ENCODE results near the gene LYST.
"Not testable (repeated sequence)": the region's sequence is repeated elsewhere in the genome, so short reads cannot be mapped to it uniquely, and the experiment has no call there.

LYST gene

DNA sequence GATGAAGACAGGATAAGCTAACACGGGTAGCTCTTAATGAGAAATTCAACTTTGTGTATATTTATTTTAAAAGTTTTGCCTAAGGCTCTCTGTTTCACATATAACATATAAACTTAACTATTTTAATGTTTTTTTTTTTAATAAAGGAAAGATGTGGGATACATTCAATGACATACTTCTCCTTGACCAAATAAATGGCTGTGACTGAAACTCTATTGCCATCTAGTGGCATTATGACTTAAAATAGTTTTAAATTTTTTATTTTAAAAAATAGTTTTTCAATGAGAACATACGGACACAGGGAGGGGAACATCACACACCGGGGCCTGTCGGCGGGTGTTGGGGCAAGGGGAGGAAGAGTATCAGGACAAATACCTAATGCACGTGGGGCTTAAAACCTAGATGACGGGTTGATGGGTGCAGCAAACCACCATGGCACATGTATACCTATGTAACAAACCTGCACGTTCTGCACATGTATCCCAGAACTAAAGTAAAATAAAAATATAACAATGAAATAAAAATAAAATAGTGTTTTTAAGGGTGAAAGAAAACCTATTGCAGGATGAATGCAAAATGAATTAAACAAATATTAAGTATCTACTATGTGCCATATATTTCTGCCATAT lies 83.4 kb downstream of the LYST start:
- peak; percentile 29 for DNase-seq (ENCODE audit: low read depth, low spot score)
- H3K4me3 ChIP-seq (ENCODE audit: low read length): no peak overlapping the region

DNA sequence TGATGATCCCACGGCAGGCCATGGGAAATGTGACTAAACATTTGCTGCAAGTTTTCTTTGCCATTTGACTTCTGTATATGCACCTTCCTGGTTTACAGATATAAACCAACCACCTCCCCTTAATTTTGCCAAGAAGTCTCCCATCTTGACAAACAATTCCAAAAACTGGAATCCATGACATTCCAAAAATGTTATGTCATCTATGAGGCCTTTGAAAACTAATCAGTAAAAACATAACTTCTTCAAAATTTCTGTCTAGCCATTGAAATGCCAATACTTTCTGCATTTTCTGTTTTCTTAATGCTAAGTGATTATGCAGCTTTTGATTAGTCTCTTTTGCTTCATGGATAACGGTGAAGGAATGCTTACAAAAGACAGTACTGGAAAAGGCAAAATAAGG lies 84.1 kb downstream of the LYST start:
- H3K4me3 ChIP-seq (ENCODE audit: low read length): no peak overlapping the region
- DNase-seq (ENCODE audit: low read depth, low spot score): no peak

DNA sequence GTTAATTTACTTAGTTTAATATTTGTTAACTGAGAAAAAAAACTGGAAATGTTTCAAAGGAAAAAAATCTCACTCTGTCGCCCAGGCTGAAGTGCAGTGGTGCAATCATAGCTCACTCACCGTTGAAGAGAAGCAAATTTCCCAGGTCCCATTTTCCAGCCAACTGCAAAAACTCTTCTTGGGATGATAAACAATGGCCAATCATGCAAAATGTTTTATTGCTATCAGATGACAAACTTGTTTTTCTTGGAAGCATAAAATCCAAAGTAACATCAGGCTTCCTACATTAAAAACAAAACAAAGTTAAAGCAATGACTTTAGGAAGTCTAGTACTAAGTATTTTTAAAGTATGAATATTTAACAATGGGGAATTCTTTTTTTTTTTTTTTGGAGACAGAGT lies 84.9 kb downstream of the LYST start:
- no peak for DNase-seq (ENCODE audit: low read depth, low spot score)
- H3K4me3 ChIP-seq (ENCODE audit: low read length): no peak overlapping the region

DNA sequence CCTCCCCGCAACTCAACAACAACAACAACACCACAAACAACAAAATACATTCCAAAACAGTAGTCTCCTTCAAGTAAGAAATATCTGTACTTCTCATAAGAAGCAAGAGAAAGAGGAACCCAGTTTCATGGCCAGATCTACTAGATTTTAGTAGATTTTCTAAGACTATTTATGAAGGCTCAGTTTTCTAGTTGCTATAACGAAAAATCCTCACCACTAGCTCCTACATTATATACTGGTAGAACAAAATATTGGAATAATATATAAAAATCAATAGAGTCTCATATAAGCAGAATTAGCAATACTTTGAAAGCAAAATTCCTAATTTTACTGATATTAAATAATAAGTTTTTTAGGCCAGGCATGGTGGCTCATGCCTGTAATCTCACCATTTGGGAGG lies 86.9 kb downstream of the LYST start:
- no peak overlapping the region for H3K4me3 ChIP-seq (ENCODE audit: low read length)
- no peak for DNase-seq (ENCODE audit: low read depth, low spot score)

DNA sequence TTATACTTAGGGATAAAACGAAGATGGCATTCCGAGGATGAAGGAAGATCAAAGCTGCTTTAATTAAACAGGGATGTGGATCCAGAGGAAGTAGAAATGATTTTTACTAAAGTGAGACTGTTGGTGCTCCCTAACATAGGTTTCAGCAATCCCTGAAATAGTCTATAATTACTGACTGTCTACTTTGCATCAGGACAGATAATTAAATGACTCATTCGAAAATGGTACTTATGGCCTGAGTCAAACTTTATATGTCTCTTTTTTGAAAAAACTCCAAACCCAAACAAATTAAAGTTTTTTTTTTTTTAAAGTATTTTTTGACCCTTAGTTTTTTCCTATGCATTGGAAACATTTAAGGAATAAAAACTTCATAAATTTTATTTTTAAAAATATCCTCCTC lies 90.3 kb downstream of the LYST start:
- DNase-seq (ENCODE audit: low read depth, low spot score): no peak
- no peak overlapping the region for H3K4me3 ChIP-seq (ENCODE audit: low read length)

DNA sequence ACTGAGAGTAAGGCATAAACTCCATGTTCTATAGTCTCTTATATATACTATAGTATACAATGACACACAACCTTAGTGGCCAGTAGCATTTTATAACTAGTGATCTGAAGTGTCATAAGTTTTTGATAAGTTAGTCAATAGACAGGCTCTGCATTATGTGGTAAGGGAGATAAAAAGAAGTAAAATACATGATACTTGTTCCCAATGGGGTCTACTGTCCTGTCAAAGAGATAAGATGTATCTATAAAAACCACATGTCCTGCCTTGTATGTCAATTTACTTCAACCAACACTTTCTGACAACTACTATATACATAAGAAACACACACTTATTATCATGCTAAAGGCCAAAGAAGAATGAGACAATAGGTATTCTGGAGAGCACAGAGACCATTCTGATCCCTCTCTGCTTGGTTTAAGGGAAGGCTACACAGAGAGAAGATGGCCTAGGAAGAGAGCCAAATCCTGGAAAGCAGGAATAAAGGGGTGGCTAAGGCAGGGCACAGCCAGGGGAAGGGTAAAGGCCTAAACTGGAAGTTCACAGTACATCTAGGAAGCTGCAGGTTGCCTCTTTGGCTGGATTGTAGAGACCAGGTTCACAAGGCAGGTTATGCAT lies 91.4 kb downstream of the LYST start:
- H3K4me3 ChIP-seq (ENCODE audit: low read length): no peak overlapping the region
- no peak for DNase-seq (ENCODE audit: low read depth, low spot score)

DNA sequence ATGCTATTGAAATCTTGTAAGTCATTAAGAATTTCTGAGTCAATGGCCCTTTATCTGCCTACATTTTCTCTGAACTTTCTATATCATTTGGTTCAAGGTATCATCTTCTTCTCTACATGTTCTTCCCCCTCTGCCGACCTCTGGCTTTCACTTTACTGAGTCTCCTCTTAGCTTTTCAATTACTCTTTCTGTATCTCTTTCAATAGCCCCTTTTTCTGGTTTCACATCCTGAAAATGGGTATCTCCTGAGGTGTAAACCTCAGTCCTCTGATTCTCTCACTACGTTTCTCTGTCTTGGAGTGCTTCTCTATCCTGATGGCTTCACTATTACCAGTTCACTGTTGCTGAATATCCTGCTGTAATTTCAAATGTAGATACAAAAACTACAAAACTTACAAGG lies 98.9 kb downstream of the LYST start:
- no peak for DNase-seq (ENCODE audit: low read depth, low spot score)
- H3K4me3 ChIP-seq (ENCODE audit: low read length): no peak overlapping the region

DNA sequence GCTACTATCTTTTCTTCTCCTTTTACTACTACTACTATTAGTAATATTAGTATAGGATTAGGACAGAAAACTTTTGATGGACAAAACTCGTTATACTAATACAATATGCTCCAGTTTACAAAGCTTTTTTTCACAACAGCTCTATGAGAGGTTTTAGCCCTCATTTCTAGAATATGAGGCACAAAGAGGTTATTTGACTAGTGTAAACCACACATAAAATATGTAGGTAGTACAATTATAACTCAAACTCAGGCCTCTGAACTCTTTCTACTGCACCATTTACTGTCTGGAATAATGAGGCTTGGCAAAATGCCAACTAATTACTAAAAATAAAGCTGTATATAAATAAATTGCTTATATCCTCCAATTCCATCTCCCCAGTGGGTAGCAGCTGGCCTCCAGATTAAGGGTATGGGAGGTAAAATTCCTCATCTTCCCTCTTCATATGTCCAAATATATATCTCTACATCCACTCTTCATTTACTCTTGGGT lies 99.9 kb downstream of the LYST start:
- DNase-seq (ENCODE audit: low read depth, low spot score): no peak

DNA sequence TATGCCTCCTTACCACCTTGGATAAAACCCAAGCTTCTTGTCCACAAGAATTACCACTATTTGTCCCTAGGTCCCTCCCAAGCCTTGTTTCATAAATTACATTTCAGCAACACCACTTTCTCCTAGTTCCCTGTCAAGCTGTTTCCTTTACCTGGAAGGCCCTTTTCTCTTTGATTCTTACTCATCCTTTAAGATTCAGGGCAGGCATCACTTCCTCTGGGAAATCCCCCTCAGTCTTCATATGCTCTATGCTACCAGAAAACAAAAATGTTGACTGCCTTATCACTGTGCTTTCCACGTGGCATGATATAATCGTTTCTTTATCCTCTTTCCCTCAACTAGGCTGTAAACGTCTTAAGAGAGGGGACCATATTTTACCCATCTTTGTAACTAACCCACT lies 102.7 kb downstream of the LYST start:
- DNase-seq (ENCODE audit: low read depth, low spot score): no peak
- H3K4me3 ChIP-seq (ENCODE audit: low read length): no peak overlapping the region

More for the DNA sequence above, 99.9 kb downstream of the LYST start:
- H3K4me3 ChIP-seq (ENCODE audit: low read length): no peak overlapping the region

DNA sequence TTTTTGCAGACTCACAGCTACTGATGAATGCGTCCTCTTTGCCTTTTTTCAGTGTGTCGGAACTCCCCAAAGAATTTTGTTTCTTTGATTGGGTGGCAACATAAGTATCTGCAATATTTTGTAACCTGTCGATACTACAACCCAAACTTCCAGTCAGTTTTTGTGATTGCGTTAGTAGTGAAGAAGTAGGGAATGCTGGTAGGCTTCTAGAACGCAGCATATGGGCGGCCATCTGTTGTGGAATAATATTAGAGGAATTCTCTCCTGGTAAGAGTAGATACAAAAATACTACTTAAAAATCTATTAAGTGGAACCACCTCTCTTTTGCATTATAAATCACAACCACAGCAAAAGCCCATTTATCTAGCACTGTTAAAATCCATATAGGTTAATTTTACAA lies 107.4 kb downstream of the LYST start:
- no peak for DNase-seq (ENCODE audit: low read depth, low spot score)
- H3K4me3 ChIP-seq (ENCODE audit: low read length): no peak overlapping the region

DNA sequence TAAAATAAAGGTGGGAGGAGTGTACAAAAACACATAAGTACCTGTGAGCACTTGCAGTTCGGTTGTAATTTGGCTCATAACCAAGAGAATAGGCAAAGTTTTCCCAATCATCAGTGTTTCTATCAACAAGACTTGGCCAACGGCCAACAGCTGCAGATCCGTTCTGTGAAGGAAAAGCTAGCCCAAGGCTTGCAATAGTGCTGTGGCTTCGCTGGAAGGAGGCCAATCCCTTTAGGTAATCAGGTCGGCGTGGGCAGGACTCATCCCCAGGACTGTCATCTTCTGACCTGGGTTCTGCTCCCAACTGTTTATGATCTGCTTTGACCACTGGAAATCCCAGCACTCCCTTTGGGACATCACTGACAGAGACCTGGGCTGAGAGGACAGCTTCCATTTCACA lies 107.8 kb downstream of the LYST start:
- no peak overlapping the region for H3K4me3 ChIP-seq (ENCODE audit: low read length)
- no peak for DNase-seq (ENCODE audit: low read depth, low spot score)

DNA sequence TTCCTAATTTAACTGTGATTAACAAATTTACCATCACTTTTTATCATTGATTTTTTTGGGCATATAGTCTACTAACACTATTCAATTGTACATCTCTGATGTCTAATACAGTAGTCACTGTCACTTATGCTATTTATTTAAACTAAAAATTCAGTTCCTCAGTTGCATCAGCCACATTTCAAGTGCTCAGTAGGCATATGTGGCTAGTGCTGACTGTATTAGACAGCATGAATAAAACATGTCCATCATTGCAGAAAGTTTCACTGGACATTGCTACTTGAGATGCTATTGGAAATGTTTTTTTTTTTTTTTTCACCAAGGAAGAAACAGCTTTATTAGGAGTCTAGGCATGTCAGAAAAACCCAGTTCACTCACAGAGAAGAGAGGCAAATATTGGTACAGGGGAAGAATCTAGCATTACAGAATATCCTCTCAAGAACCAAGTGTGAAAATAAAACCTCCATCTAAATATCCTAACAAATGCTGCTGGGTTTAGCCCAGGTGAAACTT lies 109.1 kb downstream of the LYST start:
- H3K4me3 ChIP-seq (ENCODE audit: low read length): no peak overlapping the region
- no peak for DNase-seq (ENCODE audit: low read depth, low spot score)

DNA sequence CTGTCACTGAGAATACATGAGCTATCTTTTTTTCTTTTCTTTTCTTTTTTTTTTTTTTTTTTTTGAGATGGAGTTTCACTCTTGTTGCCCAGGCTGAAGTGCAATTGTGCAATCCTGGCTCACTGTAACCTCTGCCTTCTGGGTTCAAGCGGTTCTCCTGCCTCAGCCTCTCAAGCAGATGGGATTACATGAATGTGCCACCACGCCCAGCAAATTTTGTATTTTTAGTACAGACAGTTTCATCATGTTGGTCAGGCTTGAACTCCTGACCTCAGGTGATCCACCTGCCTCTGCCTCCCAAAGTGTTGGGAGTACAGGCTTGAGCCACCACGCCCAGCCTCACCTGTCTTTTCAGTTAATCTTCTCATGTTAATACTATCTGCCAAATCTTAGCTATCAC lies 112.5 kb downstream of the LYST start:
- DNase-seq (ENCODE audit: low read depth, low spot score); H3K4me3 ChIP-seq (ENCODE audit: low read length): not testable (repeated sequence)

DNA sequence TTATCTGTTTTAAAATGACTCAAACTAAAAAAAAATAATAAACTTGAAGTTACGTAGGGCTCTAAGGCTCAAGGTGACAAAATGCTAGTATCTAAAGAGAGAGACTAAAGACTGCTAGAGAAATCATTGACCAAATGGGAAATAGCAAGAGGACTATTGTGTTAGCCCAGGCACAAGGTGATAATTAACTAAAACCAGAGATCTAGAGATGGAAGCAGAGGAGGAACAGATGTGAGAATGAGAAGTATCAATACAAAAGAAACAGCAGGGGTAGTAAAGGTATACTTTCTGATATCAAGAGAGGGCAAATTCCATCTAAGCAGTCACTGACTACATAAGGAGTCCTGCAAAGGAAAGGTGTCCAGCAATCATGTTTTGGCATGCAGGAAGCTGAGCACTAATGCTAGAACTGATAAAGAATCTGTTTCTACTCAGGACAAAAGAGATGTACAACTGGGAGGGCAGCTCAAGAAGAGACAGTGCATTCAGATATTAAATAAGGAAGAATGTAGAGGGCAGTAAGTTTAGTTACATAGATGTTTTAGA lies 116.9 kb downstream of the LYST start:
- H3K4me3 ChIP-seq (ENCODE audit: low read length): no peak overlapping the region
- no peak for DNase-seq (ENCODE audit: low read depth, low spot score)

DNA sequence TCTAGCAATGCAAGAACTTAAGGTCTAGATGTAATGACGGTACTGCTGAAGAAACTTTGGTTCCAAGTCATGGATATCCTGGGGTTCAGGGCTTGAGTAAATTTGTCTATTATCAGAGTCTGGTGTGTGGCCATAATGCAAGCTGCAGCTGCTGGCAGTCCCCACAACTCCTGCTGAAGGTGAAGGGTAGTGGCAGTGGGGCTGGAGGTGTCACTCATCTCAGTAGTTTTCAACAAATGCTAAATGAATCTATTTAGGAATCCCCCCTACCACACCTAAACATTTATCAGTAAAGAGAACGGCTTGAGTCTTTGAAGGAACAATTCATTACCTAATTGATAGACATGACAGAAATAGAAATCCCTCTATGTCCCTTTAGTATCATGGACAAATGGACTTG lies 118.0 kb downstream of the LYST start:
- no peak for DNase-seq (ENCODE audit: low read depth, low spot score)
- H3K4me3 ChIP-seq (ENCODE audit: low read length): no peak overlapping the region

DNA sequence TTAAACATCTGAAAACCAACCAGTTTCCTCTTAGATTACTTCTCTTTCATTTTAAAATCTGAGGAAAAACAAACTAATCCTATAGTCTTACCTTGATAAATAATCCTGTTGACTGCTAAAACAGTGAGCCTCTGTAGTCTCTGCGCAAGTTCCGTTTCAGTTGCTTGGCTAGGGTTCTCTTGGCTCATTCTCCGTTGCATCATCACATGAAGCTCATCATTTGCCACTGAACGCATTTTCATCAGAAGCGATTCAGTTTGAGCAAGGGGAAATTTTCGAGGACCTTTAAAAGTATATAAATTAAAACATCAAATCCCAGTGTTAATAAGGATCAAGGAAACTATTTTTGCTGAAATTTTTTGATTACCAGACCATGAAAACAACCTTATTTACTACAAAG lies 120.5 kb downstream of the LYST start:
- H3K4me3 ChIP-seq (ENCODE audit: low read length): no peak overlapping the region
- no peak for DNase-seq (ENCODE audit: low read depth, low spot score)

DNA sequence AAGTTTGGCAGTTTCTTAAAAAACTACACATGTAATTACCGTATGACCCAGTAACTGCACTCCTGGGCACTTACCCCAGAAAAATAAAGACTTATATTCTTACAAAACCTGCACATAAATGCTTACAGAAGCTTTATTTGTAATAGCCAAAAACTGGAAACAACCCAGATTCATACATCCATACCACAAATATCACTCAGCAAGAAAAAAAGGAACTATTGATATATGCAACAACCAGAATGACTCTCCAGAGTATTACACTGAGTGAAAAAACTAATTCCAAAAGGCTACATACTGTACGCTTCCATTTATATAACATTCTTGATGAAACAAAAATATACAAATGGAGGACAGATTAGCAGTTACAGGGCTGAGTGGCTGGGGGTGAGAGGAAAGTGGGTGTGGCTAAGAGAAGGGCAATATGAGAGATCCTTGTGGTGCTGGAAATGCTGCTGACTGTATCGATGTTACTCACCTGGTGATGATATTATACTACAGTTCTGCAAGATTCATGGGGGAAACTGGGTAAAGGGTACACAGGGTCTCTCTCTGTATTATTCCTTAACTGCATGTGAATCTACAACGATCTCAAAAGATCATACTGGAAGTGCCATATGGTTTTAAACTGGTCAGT lies 121.1 kb downstream of the LYST start:
- H3K4me3 ChIP-seq (ENCODE audit: low read length): no peak overlapping the region
- DNase-seq (ENCODE audit: low read depth, low spot score): no peak

DNA sequence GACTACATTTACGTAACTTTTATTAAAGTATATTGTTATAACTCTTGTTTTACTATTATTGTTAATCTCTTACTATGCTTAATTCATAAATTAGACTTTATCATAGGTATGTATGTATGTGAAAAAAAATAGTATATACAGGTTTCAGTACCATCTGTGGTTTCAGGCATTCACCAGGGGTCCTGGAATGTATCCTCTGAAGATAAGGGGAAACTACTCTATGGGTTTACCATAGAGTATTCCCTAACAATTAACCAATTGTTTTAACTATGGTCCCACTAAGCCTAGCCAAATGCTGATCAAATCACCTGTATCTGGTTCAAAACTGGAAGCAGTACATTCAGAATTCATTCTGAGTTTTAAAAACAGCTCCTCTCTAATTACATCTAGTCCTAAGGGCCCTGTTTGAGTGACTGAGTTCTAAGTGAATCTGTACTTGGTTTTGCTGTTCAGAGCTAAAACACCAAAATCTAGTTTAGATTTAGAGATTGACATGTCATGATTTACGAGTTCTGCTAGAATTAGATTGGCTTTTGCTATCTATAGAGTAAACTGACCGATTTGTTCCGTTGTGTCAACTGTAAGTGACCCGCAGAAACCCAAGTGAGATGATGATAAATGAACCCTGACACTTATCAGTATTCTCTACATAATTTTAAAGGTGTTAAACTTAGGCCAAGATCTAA lies 123.6 kb downstream of the LYST start:
- DNase-seq (ENCODE audit: low read depth, low spot score): no peak
- H3K4me3 ChIP-seq (ENCODE audit: low read length): no peak overlapping the region

DNA sequence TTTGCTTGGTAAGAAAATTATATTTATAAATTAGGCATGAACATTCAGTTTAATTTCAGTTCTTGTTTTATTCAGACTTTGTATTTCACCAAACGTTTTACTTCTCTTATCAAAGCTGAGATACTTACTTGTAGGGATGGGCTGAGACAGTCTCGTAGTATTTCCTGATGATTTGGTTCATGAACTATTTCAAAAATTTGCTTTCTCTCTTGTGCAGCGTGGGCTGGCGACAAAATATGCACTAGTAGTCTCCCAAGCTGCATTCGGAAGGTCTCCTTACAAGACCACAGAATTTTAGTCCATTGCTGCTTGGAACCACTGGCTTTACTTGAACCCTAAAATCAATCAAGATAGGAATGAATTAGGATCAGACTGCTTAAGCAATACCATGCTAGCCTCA lies 125.4 kb downstream of the LYST start:
- no peak for DNase-seq (ENCODE audit: low read depth, low spot score)
- H3K4me3 ChIP-seq (ENCODE audit: low read length): no peak overlapping the region

DNA sequence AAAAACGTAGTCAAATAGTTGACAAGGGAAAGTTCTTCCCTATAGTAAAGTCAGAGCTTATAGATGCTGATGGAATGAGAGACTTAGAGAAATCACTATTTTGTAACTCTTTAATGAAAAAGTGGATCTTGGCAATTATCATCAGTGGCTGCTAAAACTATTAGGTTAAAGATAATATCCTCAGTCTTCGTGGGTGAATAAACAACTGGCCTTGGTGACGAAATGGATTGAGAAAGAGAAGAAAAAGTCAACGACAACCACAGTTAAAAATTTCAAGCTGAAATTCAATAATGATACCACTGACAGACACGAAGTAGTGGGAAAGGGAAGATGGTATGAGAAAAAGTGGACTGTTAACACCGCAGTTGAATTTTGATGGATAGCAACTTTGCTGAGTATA lies 127.1 kb downstream of the LYST start:
- DNase-seq (ENCODE audit: low read depth, low spot score): no peak
- H3K4me3 ChIP-seq (ENCODE audit: low read length): no peak overlapping the region

Measured in Jurkat, Clone E6-1 (cell line).